ENCODE measurements around the gene TMEM123.
A peak's percentile ranks its signal among the peaks of the same experiment; 100 is the strongest.

The TMEM123 gene

GRCh38 chr11:102452461-102453301 lies at the start of gene TMEM123:
TSS of gene TMEM123 (minus strand) at chr11:102452765. CDS start at chr11:102452623, 142 bp downstream.
- peak; percentile 96 for DNase-seq

- DNase-seq = no peak
These were observed 48.3 kb upstream of the TMEM123 start for GRCh38 chr11:102500829-102501228.

- no peak for DNase-seq
These were observed 47.4 kb upstream of the TMEM123 start for GRCh38 chr11:102499931-102500330.

GRCh38 chr11:102499151-102499550 lies 46.6 kb upstream of the TMEM123 start:
- DNase-seq = no peak

- DNase-seq = no peak
These were observed 44.5 kb upstream of the TMEM123 start for GRCh38 chr11:102497061-102497460.

GRCh38 chr11:102495161-102496042 lies 42.8 kb upstream of the TMEM123 start:
- peak; percentile 74 for DNase-seq

GRCh38 chr11:102494216-102494615 lies 41.7 kb upstream of the TMEM123 start:
- no peak for DNase-seq

GRCh38 chr11:102493524-102493923 lies 41.0 kb upstream of the TMEM123 start:
- DNase-seq = no peak

- DNase-seq = no peak
These were observed 39.4 kb upstream of the TMEM123 start for GRCh38 chr11:102491969-102492368.

GRCh38 chr11:102489186-102490145 lies 36.9 kb upstream of the TMEM123 start:
- DNase-seq = peak; percentile 17

GRCh38 chr11:102488208-102488607 lies 35.6 kb upstream of the TMEM123 start:
- DNase-seq = no peak

GRCh38 chr11:102487214-102487613 lies 34.6 kb upstream of the TMEM123 start:
- DNase-seq = no peak

- DNase-seq = no peak
These were observed 34.0 kb upstream of the TMEM123 start for GRCh38 chr11:102486584-102486983.

- no peak for DNase-seq
These were observed 32.6 kb upstream of the TMEM123 start for GRCh38 chr11:102485095-102485722.

GRCh38 chr11:102482433-102482832 lies 29.9 kb upstream of the TMEM123 start:
- no peak for DNase-seq

- no peak for DNase-seq
These were observed 27.2 kb upstream of the TMEM123 start for GRCh38 chr11:102479733-102480132.

- no peak for DNase-seq
These were observed 26.2 kb upstream of the TMEM123 start for GRCh38 chr11:102478673-102479299.

- DNase-seq = peak; percentile 56
These were observed 24.2 kb upstream of the TMEM123 start for GRCh38 chr11:102476812-102477211.

GRCh38 chr11:102476069-102476468 lies 23.5 kb upstream of the TMEM123 start:
- no peak for DNase-seq

GRCh38 chr11:102473543-102473942 lies 21.0 kb upstream of the TMEM123 start:
- DNase-seq = no peak

- no peak for DNase-seq
These were observed 19.6 kb upstream of the TMEM123 start for GRCh38 chr11:102472127-102472526.

GRCh38 chr11:102471474-102471873 lies 18.9 kb upstream of the TMEM123 start:
- DNase-seq = no peak
